Erythroblast (primary cell): Measurements from ENCODE around the gene GPHN.
"Not testable (repeated sequence)": the region's sequence is repeated elsewhere in the genome, so short reads cannot be mapped to it uniquely, and the experiment has no call there.

ENCODE experiments used
- DNase-seq, 2 experiments: peaks; one replicate each; lab custom pipeline; 2025; lab: John Stamatoyannopoulos, UW
- GATA1 ChIP-seq: IDR thresholded peaks from 2 replicates; pipeline ENCODE4 v1.6.1; 2011; ENCODE audit warnings: low read depth, mild to moderate bottlenecking, control low read depth, low read length, moderate library complexity
- POLR2A ChIP-seq: IDR thresholded peaks from 2 replicates; pipeline ENCODE4 v1.6.1; 2011; ENCODE audit warnings: mild to moderate bottlenecking, low read length

Gene GPHN

DNA sequence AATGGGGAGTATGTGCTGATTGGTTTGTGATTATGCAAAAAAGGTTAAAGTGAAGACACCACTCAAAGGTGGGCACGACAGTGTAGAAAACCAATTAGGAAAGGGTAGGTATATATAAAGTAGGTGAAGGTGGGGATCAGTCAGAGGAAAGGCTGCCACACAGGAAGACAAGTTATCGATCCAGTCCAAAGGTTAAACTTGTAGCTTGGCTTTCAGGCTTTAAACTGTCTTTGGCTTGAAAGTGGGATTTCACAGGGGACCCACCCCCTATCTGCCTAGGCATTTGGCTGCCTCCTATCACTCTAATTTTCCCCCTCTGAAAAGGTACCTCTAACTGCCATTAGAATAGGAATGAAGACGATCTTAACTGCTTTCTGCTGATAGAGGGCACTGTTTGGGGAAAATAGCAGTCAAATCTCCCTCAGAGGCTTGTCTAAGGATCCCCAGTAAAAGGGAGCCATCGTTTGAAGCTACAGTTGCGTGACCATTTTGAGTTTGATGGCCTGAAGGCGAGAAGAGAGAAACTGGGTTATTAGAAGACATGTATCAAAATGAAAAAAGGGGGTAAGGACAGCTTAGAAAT lies 250.2 kb downstream of the GPHN start:
- TF ChIP-seq POLR2A (no peak), GATA1 (no peak)
- no peak for DNase-seq

DNA sequence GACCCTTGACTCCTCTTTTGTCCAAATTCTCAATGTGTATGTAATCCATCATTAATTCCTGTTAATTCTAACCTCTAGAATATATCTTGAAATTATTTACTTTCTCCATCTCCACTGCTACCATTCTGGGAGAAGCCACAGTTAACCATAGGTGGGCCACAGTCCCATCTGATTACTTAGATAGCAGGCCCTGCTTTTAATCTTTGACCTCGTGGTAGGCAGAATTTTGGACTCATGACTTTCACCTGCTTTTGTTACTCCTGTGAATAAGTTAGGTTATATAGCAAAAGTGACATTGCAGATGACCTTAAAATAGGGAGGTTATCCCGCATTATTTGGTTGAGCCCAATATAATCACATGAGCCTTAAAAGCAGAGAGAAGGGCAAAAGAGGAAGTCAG lies 264.2 kb downstream of the GPHN start:
- TF ChIP-seq POLR2A, result no peak
- no peak for TF ChIP-seq GATA1
- no peak for DNase-seq

DNA sequence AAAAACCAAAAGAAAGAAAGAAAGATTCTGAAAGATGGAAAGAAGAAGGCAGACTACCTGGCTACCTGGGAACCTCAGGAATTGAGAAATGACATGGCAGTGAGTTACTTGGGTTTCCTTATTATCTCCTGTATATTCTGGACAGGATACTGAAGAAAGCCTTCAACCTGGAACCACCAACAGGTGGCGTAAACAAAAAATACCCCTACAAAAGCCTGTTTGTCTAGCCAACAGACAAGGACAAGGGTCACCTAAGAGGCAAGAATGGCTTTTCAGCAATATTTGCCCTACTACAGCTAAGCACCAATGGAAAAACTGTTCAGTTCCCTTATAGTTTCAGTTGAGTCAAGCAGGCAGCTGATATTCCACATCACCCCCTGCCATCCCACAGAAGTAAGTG lies 274.9 kb downstream of the GPHN start:
- DNase-seq, result no peak
- TF ChIP-seq GATA1 (no peak), POLR2A (no peak)

- DNase-seq, result no peak
- TF ChIP-seq POLR2A, result no peak
- TF ChIP-seq GATA1, result no peak
Observed at GRCh38 chr14:66790101-66790500, 282.2 kb downstream of the GPHN start.

GRCh38 chr14:66802962-66803361 lies 295.0 kb downstream of the GPHN start:
- TF ChIP-seq GATA1 (no peak), POLR2A (no peak)
- DNase-seq, result no peak

DNA sequence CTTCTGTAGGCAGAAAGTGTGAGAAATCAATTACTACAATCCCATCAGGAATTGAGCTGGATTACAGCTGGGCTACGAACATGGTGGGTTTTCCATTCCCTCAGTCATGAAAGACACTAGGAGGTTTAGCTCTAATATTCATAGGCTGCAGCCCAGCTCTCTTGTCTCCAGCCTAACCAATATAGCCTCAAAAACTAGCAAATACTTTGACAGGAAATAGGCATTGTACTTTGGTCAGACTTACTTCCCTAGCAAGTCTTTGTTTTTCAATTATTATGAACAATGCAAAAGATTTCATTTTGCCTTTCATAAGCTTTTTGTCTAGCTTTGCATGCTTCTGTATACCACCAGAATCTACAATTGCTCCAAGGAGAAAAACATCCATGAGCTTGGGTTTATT lies 296.2 kb downstream of the GPHN start:
- no peak for DNase-seq
- TF ChIP-seq GATA1 (no peak), POLR2A (no peak)

DNA sequence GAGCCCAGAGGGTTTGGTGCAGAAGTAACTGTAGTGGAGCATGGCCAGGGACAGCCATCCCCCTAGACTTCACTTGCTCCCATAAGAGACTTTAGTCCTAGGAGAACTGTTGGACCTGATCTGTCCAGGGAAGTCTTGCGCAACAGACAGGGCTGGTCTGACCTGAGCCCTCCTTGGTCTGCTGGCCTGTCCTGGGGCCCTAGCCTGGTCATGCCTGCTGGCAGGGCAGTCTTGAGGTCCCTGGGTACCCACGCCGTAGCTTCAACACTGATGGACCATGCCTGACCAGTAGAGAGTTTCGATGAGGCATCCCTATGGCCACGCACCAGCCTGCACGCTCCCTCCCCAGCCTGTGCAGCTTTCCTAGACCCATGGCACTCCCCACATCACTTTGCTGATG lies 305.7 kb downstream of the GPHN start:
- TF ChIP-seq POLR2A (no peak), GATA1 (no peak)
- DNase-seq, result no peak

DNA sequence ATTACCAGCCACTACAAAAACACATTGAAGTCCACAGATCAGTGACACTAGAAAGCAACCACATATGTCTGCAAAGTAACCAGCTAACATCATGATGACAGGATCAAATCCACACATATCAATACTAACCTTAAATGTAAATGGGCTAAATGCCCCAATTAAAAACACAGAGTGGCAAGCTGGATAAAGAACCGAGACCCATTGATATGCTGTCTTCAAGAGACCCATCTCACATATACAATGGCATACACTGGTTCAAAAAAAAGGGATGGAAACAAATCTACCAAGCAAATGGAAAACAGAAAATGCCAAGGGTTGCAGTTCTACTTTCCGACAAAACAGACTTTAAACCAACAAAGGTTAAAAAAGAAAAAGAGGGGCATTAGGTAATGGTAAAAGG lies 307.7 kb downstream of the GPHN start:
- peak in 1 of 2 experiments; percentile 3 for DNase-seq
- no peak for TF ChIP-seq POLR2A
- no peak for TF ChIP-seq GATA1

DNA sequence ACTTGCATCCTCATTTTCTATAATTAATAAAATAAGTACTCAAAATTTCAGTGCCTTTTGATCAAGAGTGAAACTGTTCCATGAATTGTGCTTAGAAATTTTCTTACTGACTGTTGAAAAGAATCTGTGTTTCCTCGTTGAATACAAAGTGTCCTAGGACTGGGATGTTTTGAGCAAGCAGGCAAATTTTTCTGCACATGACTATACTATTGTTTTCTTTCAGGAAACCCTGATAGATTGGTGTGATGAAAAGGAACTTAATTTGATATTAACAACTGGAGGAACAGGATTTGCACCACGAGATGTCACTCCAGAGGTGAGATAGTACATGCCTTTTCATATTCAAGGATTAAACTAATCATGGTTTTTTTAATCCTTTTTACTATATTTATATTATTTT lies 316.3 kb downstream of the GPHN start:
- TF ChIP-seq POLR2A, result no peak
- TF ChIP-seq GATA1, result no peak
- no peak for DNase-seq

DNA sequence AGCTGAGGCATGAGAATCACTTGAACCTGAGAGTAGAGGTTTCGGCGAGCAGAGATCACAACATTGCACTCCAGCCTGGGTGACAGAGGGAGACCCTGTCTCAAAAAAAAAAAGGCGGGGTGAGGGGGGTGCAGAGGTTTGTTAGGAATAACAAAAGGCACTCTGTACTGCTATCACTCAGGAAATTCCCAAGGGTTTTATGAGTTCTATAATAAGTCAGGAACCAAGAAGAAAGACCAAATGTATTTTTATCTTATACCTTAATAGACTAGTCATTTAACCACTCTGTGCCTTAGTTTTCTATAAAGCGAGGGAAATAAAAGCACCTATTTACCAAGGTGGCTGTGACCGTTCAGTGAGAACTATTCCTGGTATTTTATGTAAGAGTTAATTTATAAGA lies 319.2 kb downstream of the GPHN start:
- TF ChIP-seq POLR2A (no peak), GATA1 (no peak)
- DNase-seq, result no peak

GRCh38 chr14:66831173-66831572 lies 323.2 kb downstream of the GPHN start:
- TF ChIP-seq POLR2A, result no peak
- TF ChIP-seq GATA1, result no peak
- DNase-seq, result no peak

GRCh38 chr14:66833816-66834215 lies 325.9 kb downstream of the GPHN start:
- TF ChIP-seq GATA1, result no peak
- TF ChIP-seq POLR2A, result no peak
- DNase-seq, result no peak

- not testable (repeated sequence) for DNase-seq
Observed at GRCh38 chr14:66837436-66837835, 329.5 kb downstream of the GPHN start.

DNA sequence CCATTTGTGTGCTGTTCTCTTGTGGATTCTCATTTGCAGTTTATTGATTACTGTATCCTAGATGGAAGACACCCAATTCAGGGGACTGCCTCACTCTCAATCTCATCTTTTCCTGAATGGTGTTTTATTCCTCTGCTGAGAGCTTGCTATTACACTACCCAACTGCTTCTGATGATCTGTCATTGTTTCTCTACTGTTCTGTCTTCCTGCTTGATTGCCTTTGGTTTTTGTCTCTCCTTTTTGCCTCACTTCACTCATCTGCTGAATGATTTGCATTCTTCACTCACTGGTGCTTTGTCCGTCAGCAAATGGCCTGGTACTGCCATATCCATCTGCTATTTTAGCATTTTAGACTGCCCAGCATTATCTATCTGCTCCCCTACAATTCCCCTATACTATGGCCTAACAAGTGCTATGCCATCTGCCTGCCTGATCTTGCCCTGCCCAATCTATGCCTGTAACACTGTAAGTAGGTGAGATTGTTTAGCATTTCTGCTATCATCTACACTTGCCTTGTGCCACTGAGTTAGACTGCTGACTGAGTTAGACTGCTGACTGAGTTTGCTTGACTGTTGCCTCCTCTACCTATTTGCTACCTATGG lies 335.1 kb downstream of the GPHN start:
- no peak for TF ChIP-seq POLR2A
- no peak for DNase-seq

- DNase-seq, result no peak
- TF ChIP-seq POLR2A, result no peak
- TF ChIP-seq GATA1, result no peak
Observed at GRCh38 chr14:66850258-66850888, 342.4 kb downstream of the GPHN start.

- TF ChIP-seq GATA1, result no peak
- no peak for TF ChIP-seq POLR2A
- DNase-seq, result no peak
Observed at GRCh38 chr14:66853311-66853710, 345.4 kb downstream of the GPHN start.
